ENCODE data around the gene DNAJC13. TPM values are rescaled to one million over a fixed set of nuclear protein-coding genes. Genes with fewer than 3 reads are reported as not detected.
"Not testable (repeated sequence)": the region's sequence is repeated elsewhere in the genome, so short reads cannot be mapped to it uniquely, and the experiment has no call there.

DNAJC13 gene
- total RNA-seq, 1 experiment from 2014 or later: 24.7 TPM

DNA sequence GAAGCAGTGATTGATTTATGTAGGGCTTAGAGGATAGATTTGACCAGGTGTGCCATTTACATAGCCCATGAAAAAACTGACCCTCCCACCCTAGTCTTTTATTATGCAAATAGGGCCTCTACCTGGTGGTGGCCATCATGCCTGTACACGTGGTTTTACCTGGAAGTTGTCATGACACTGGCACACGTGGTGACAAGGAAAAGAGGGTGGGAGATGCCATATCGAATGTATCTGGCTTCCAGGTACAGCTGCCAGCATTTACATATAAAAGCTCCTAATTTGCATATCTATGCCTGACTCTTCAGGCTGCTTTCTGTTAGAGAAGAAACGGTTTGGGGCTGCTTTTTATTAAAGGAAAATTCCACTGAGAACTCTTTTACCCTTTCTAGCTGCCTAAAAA lies 35.0 kb upstream of the DNAJC13 start:
- no peaks in the 10 kb centered on the region for H3K27me3 ChIP-seq (ENCODE audit: low read length)
- no peaks in the 10 kb centered on the region for H3K79me2 ChIP-seq (ENCODE audit: low read length)
- intact Hi-C loops (cut with micrococcal nuclease): no loop called here
- CTCF ChIA-PET: no interaction called here
- no peak for TF ChIP-seq EZH2 (IDR thresholded peaks at IDR 0.05; ENCODE audit: low read length, unreplicated experiment)
- TF ChIP-seq EZH2phosphoT487 (IDR thresholded peaks at IDR 0.05; ENCODE audit: borderline replicate concordance, low read length): no peak
- TF ChIP-seq, protein P1, sequence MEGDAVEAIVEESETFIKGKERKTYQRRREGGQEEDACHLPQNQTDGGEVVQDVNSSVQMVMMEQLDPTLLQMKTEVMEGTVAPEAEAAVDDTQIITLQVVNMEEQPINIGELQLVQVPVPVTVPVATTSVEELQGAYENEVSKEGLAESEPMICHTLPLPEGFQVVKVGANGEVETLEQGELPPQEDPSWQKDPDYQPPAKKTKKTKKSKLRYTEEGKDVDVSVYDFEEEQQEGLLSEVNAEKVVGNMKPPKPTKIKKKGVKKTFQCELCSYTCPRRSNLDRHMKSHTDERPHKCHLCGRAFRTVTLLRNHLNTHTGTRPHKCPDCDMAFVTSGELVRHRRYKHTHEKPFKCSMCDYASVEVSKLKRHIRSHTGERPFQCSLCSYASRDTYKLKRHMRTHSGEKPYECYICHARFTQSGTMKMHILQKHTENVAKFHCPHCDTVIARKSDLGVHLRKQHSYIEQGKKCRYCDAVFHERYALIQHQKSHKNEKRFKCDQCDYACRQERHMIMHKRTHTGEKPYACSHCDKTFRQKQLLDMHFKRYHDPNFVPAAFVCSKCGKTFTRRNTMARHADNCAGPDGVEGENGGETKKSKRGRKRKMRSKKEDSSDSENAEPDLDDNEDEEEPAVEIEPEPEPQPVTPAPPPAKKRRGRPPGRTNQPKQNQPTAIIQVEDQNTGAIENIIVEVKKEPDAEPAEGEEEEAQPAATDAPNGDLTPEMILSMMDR (conservative IDR thresholded peaks at IDR 0.05; ENCODE audit: low read depth, low read length): no peak
- no peak overlapping the region for H3K9ac ChIP-seq (ENCODE audit: low read length)
- ATAC-seq: no peak
- no peak overlapping the region for H3K27ac ChIP-seq (ENCODE audit: low read length)
- POLR2A ChIA-PET (ENCODE audit: unreplicated experiment): no interaction called here
- no peak overlapping the region for H3K4me3 ChIP-seq (ENCODE audit: low read length)
- H3K4me2 ChIP-seq (ENCODE audit: low read length): no peak overlapping the region
- H3K36me3 ChIP-seq (ENCODE audit: low read depth, low read length): no peaks in the 10 kb centered on the region
- no peak for DNase-seq
- no peaks in the 10 kb centered on the region for H3K4me1 ChIP-seq (ENCODE audit: insufficient read depth, low read length)
- no peaks in the 10 kb centered on the region for H3F3A ChIP-seq (ENCODE audit: low read length, unreplicated experiment)
- no peaks in the 10 kb centered on the region for H4K20me1 ChIP-seq (ENCODE audit: low read length)
- no TSS peak for BruUV-seq (replicated peaks)
- H2AFZ ChIP-seq (ENCODE audit: low read length): no peak overlapping the region
- H3K9me3 ChIP-seq (ENCODE audit: low read length): no peaks in the 10 kb centered on the region
- no peaks in the 10 kb centered on the region for H3K9me2 ChIP-seq (replicated peaks; ENCODE audit: low read length)

DNA sequence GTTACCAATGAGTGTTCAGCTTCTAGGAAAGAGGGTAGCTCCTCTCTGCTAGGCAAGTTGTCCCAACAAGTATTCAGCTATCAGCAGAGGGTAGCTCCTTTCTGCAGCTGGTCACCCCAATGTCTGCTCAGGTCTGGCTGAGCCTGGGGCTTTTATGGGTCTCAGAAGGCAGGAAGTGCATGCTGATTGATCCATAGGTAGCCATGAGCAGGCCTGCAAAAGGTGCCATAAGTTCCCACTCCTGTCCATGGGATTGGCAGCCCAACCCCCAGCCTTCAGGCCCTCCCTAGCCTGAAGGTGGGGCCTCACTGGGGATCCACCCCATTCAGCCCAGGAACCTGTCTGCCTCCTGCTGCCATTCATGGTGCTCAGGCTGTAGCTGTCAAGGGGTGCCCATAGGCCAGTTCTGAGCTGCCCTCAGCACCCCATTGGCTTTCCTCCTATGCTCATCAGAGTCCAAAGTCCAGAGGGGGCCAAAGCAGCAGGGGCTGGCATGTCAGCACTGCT lies 34.6 kb upstream of the DNAJC13 start:
- Histone ChIP-seq H3K36me3 (ENCODE audit: low read depth, low read length) (no peaks in the 10 kb centered on the region), H3K4me2 (ENCODE audit: low read length) (no peak overlapping the region), H3F3A (ENCODE audit: low read length, unreplicated experiment) (no peaks in the 10 kb centered on the region), H2AFZ (ENCODE audit: low read length) (no peak overlapping the region), H3K4me3 (ENCODE audit: low read length) (no peak overlapping the region), H3K9me2 (replicated peaks; ENCODE audit: low read length) (no peaks in the 10 kb centered on the region), H3K27ac (ENCODE audit: low read length) (no peak overlapping the region), H3K9ac (ENCODE audit: low read length) (no peak overlapping the region), H3K4me1 (ENCODE audit: insufficient read depth, low read length) (no peaks in the 10 kb centered on the region), H3K79me2 (ENCODE audit: low read length) (no peaks in the 10 kb centered on the region), H3K9me3 (ENCODE audit: low read length) (no peaks in the 10 kb centered on the region), H3K27me3 (ENCODE audit: low read length) (no peaks in the 10 kb centered on the region), H4K20me1 (ENCODE audit: low read length) (no peaks in the 10 kb centered on the region)
- DNase-seq (no peak), ATAC-seq (no peak)
- intact Hi-C loops (cut with micrococcal nuclease): no loop called here
- TF ChIP-seq EZH2phosphoT487 (IDR thresholded peaks at IDR 0.05; ENCODE audit: borderline replicate concordance, low read length) (no peak), EZH2 (IDR thresholded peaks at IDR 0.05; ENCODE audit: low read length, unreplicated experiment) (no peak)
- TF ChIP-seq, protein P1 (conservative IDR thresholded peaks at IDR 0.05; ENCODE audit: low read depth, low read length): no peak
- no TSS peak for BruUV-seq (replicated peaks)
- POLR2A ChIA-PET (ENCODE audit: unreplicated experiment): no interaction called here
- CTCF ChIA-PET: no interaction called here

DNA sequence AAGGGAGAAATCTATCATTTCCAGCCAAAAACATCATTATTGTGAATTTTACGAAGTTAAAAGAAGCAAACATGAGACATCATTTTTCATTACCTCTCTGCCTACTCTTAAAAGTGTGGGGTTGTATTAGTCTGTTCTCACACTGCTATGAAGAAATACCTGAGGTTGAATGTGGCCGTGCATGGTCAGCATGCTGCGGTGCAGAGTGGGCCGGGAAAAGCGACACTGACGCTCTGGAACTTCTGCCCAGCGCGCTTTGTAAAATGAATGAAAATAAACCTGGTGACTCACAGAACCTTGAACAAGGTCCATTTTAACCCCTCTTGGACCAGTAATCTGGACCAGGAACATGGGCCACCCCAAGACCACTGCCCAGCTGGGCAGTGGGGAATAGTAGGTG lies 31.0 kb upstream of the DNAJC13 start:
- H3K4me2 ChIP-seq (ENCODE audit: low read length): no peak overlapping the region

DNA sequence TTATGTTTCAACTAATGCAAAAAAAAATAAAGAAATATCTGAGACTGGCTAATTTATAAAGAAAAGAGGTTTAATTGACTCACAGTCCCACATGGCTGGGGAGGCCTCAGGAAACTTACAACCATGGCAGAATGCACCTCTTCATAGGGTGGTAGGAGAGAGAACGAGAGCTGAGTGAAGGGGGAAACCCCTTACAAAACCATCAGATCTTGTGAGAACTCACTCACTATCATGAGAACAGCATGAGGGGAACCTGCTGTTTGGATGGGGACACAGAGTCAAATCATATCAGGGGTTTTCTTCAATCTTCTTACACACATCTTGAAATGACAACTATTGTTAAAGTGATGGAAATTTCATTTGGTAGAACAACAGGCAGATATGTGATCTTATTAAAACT lies 24.6 kb upstream of the DNAJC13 start:
- DNase-seq; H2AFZ ChIP-seq (ENCODE audit: low read length); H3K4me1 ChIP-seq (ENCODE audit: insufficient read depth, low read length); H3K4me3 ChIP-seq (ENCODE audit: low read length); H3K9me3 ChIP-seq (ENCODE audit: low read length); H3K36me3 ChIP-seq (ENCODE audit: low read depth, low read length); H3F3A ChIP-seq (ENCODE audit: low read length, unreplicated experiment); H3K27ac ChIP-seq (ENCODE audit: low read length); H3K79me2 ChIP-seq (ENCODE audit: low read length); H4K20me1 ChIP-seq (ENCODE audit: low read length); intact Hi-C loops (cut with micrococcal nuclease); H3K27me3 ChIP-seq (ENCODE audit: low read length); H3K4me2 ChIP-seq (ENCODE audit: low read length); H3K9ac ChIP-seq (ENCODE audit: low read length); CTCF ChIA-PET; H3K9me2 ChIP-seq (replicated peaks; ENCODE audit: low read length); BruUV-seq (replicated peaks); POLR2A ChIA-PET (ENCODE audit: unreplicated experiment); ATAC-seq: not testable (repeated sequence)

More for the DNA sequence above, 31.0 kb upstream of the DNAJC13 start:
- Histone ChIP-seq H3K36me3 (ENCODE audit: low read depth, low read length) (no peaks in the 10 kb centered on the region), H3K79me2 (ENCODE audit: low read length) (no peaks in the 10 kb centered on the region), H3K27me3 (ENCODE audit: low read length) (no peaks in the 10 kb centered on the region), H2AFZ (ENCODE audit: low read length) (no peak overlapping the region), H3K27ac (ENCODE audit: low read length) (no peak overlapping the region), H3K9ac (ENCODE audit: low read length) (no peak overlapping the region), H3K9me2 (replicated peaks; ENCODE audit: low read length) (no peaks in the 10 kb centered on the region), H4K20me1 (ENCODE audit: low read length) (no peaks in the 10 kb centered on the region), H3F3A (ENCODE audit: low read length, unreplicated experiment) (no peaks in the 10 kb centered on the region), H3K4me3 (ENCODE audit: low read length) (no peak overlapping the region), H3K4me1 (ENCODE audit: insufficient read depth, low read length) (no peaks in the 10 kb centered on the region), H3K9me3 (ENCODE audit: low read length) (no peaks in the 10 kb centered on the region)
- DNase-seq (no peak), ATAC-seq (no peak)
- no TSS peak for BruUV-seq (replicated peaks)
- intact Hi-C loops (cut with micrococcal nuclease): no loop called here
- ChIA-PET POLR2A (ENCODE audit: unreplicated experiment) (no interaction called here), CTCF (no interaction called here)
- TF ChIP-seq, protein P1 (conservative IDR thresholded peaks at IDR 0.05; ENCODE audit: low read depth, low read length): no peak
- TF ChIP-seq EZH2phosphoT487 (IDR thresholded peaks at IDR 0.05; ENCODE audit: borderline replicate concordance, low read length) (no peak), EZH2 (IDR thresholded peaks at IDR 0.05; ENCODE audit: low read length, unreplicated experiment) (no peak)
